ENCODE results near the gene NELL2. TPM values are rescaled to one million over a fixed set of nuclear protein-coding genes. Genes with fewer than 3 reads are reported as not detected.
A peak's percentile ranks its signal among the peaks of the same experiment; 100 is the strongest.
"Not testable (repeated sequence)": the region's sequence is repeated elsewhere in the genome, so short reads cannot be mapped to it uniquely, and the experiment has no call there.

NELL2 gene
- polyA plus RNA-seq, 1 donor: 99.9 TPM

DNA sequence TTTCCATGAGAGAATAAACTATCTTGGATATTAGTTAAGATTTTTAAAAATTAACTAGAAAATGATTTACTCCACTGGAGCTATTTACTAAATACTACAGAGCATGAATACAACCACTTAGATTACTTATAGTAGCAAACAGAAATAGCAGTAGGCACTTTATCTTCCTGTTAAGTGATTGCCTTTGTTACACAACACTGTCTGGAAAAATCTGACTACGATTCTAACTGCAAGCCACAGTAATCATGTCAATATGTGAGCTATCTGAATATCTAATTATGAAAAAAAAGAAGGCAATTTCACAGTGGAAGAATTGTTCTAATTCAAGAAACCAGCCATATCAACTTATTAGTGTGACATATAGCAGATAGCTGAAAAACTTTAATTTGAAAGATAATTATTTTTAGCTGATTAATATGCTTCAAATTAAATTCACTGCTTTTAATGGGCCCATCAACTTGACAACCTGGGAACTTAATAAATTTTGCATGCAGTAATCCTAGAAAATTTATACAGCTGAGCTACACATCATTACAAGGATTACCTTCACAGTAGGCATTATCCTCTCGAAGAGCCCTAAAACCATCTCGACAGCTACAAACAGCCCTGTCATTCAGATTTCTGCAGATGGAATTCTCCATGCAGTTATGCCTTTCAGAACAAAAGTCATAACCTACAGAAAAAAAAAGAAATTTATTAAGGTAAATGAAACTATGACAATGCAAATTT lies 172.8 kb downstream of the NELL2 start:
- DNase-seq: no peak
- Histone ChIP-seq H3K4me1 (ENCODE audit: control insufficient read depth, insufficient read depth, low read length) (no peaks in the 10 kb centered on the region), H3K27me3 (ENCODE audit: control insufficient read depth, insufficient read depth, low read length) (no peaks in the 10 kb centered on the region), H3K9me3 (ENCODE audit: control insufficient read depth, low read depth, low read length) (no peaks in the 10 kb centered on the region), H3K4me3 (ENCODE audit: low read length) (no peak overlapping the region), H3K27ac (ENCODE audit: low read length) (no peak overlapping the region), H3K36me3 (ENCODE audit: control insufficient read depth, insufficient read depth, low read length) (no peaks in the 10 kb centered on the region)
- 60% methylated on average over 1 of the region's 3 CpGs for WGBS (ENCODE audit: insufficient coverage, low lambda C conversion rate)

DNA sequence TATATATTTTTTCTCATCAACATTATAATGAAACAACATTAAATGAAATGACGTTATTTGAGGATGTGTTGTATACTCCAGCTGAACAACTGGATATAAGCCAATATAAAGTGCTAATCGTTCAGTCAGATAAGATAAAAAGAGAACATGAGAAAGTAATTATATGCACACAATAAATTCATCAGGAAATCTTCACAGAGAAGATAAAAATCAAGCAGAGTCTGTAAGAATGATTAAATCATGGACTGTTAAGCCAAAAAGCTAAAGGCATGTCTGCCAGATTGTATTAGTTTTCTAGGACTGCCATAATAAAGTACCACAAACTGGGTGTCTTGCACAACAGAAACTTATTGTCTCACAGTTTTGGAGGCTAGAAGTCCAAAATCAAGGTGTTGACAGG lies 178.6 kb downstream of the NELL2 start:
- Histone ChIP-seq H3K27me3 (ENCODE audit: control insufficient read depth, insufficient read depth, low read length) (no peaks in the 10 kb centered on the region), H3K4me3 (ENCODE audit: low read length) (no peak overlapping the region), H3K27ac (ENCODE audit: low read length) (no peak overlapping the region), H3K36me3 (ENCODE audit: control insufficient read depth, insufficient read depth, low read length) (no peaks in the 10 kb centered on the region), H3K4me1 (ENCODE audit: control insufficient read depth, insufficient read depth, low read length) (no peaks in the 10 kb centered on the region), H3K9me3 (ENCODE audit: control insufficient read depth, low read depth, low read length) (peaks cover 3% of the 10 kb centered on the region)
- 80% methylated on average over 2 of the region's 2 CpGs for WGBS (ENCODE audit: insufficient coverage, low lambda C conversion rate)
- DNase-seq: no peak

DNA sequence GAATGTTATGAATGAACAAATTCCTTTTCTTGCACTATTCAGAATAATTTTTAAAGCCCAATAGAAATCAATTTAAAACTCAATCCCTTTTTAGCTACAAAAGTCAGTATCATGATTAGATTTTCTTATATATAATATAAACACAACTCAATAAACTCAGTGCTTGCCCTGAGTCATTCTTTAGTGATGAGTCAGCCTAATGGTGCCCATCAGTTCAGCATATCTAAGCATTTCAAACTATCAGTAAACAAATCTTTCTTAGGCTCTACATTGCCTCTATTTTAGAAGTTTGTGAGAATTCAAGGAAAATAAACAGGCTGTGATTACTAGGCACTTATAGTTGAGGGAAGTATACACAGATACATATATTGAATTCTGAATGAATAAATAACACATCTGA lies 179.6 kb downstream of the NELL2 start:
- H3K27me3 ChIP-seq (ENCODE audit: control insufficient read depth, insufficient read depth, low read length): no peaks in the 10 kb centered on the region
- peaks cover 3% of the 10 kb centered on the region for H3K9me3 ChIP-seq (ENCODE audit: control insufficient read depth, low read depth, low read length)
- no peaks in the 10 kb centered on the region for H3K36me3 ChIP-seq (ENCODE audit: control insufficient read depth, insufficient read depth, low read length)
- no peaks in the 10 kb centered on the region for H3K4me1 ChIP-seq (ENCODE audit: control insufficient read depth, insufficient read depth, low read length)
- no peak overlapping the region for H3K27ac ChIP-seq (ENCODE audit: low read length)
- no peak for DNase-seq
- H3K4me3 ChIP-seq (ENCODE audit: low read length): no peak overlapping the region

DNA sequence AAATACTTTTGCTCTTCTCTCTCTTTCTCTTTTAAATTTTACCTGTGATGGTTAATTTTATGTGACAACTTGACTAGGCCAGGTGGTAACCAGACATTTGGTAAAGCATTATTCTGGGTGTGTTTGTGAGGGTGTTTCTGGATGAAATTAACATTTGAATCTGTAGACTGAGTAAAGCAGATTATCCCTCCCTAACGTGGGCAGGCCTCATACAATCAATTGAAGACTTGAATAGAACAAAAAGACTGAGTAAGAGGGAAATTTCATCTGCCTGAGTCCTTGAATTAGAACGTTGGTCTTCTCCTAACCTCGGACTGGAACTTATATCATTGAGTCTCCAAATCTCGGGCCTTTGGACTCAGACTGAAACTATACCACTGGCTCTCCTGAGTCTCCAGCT lies 182.1 kb downstream of the NELL2 start:
- no peak overlapping the region for H3K27ac ChIP-seq (ENCODE audit: low read length)
- DNase-seq: no peak
- H3K4me1 ChIP-seq (ENCODE audit: control insufficient read depth, insufficient read depth, low read length): no peaks in the 10 kb centered on the region
- H3K36me3 ChIP-seq (ENCODE audit: control insufficient read depth, insufficient read depth, low read length): no peaks in the 10 kb centered on the region
- WGBS (ENCODE audit: insufficient coverage, low lambda C conversion rate): no CpG with 5 or more reads among the region's 4 CpGs
- peaks cover 3% of the 10 kb centered on the region for H3K9me3 ChIP-seq (ENCODE audit: control insufficient read depth, low read depth, low read length)
- no peak overlapping the region for H3K4me3 ChIP-seq (ENCODE audit: low read length)
- no peaks in the 10 kb centered on the region for H3K27me3 ChIP-seq (ENCODE audit: control insufficient read depth, insufficient read depth, low read length)

DNA sequence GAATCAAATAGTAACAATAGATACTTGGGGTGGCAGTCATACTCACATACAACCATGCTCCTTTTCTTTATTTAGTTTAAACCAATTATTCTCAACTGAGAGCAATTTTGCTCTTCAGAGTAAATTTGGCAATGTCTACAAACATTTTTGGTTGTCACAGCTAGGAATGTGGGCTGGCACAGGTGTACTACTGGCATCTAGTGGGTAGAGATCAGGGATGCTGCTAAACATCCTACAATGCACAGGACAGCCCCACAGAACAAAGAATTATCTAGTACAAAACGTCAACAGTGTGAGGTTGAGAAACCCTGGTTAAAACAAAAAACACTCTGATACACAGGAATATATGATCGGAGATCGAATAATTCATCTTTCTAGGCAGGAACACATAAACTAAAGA lies 186.5 kb downstream of the NELL2 start:
- Histone ChIP-seq H3K4me1 (ENCODE audit: control insufficient read depth, insufficient read depth, low read length) (no peaks in the 10 kb centered on the region), H3K27me3 (ENCODE audit: control insufficient read depth, insufficient read depth, low read length) (no peaks in the 10 kb centered on the region), H3K27ac (ENCODE audit: low read length) (no peak overlapping the region), H3K4me3 (ENCODE audit: low read length) (no peak overlapping the region), H3K9me3 (ENCODE audit: control insufficient read depth, low read depth, low read length) (no peaks in the 10 kb centered on the region), H3K36me3 (ENCODE audit: control insufficient read depth, insufficient read depth, low read length) (no peaks in the 10 kb centered on the region)
- WGBS (ENCODE audit: insufficient coverage, low lambda C conversion rate): 100% methylated on average over 2 of the region's 3 CpGs
- no peak for DNase-seq

DNA sequence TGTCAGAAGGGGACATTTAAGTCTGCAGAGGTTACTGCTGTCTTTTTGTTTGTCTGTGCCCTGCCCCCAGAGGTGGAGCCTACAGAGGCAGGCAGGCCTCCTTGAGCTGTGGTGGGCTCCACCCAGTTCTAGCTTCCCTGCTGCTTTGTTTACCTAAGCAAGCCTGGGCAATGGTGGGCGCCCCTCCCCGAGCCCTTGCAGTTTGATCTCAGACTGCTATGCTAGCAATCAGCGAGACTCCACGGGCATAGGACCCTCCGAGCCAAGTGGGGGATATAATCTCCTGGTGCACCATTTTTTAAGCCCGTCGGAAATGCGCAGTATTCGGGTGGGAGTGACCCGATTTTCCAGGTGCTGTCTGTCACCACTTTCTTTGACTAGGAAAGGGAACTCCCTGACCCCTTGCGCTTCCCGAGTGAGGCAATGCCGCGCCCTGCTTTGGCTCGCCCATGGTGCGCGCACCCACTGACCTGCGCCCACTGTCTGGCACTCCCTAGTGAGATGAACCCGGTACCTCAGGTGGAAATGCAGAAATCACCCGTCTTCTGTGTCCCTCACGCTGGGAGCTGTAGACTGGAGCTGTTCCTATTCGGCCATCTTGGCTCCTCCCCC lies 189.2 kb downstream of the NELL2 start:
- WGBS (ENCODE audit: insufficient coverage, low lambda C conversion rate): 100% methylated on average over 1 of the region's 22 CpGs
- not testable (repeated sequence) for H3K9me3 ChIP-seq (ENCODE audit: control insufficient read depth, low read depth, low read length); DNase-seq; H3K4me1 ChIP-seq (ENCODE audit: control insufficient read depth, insufficient read depth, low read length); H3K27me3 ChIP-seq (ENCODE audit: control insufficient read depth, insufficient read depth, low read length); H3K27ac ChIP-seq (ENCODE audit: low read length); H3K4me3 ChIP-seq (ENCODE audit: low read length); H3K36me3 ChIP-seq (ENCODE audit: control insufficient read depth, insufficient read depth, low read length)

DNA sequence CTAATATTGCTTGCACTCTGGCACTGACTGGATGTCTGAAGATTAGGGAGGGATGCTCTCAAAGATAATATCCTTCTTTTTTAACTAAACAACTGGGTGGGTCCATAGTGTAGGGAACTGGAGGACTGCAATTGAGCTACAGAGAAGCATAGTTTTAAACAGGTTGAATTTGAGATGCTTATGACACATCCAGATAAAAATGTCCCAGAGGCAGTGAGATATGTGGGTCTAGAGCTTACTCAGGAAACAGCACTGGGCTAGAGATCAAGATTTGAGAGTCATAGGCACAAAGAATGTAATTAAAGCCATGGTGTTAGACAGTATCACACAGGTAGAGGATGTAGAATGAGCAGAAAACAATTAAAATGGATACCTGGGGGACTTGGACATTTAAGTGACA lies 198.4 kb downstream of the NELL2 start:
- no peak overlapping the region for H3K4me3 ChIP-seq (ENCODE audit: low read length)
- no peak overlapping the region for H3K27ac ChIP-seq (ENCODE audit: low read length)
- no peaks in the 10 kb centered on the region for H3K9me3 ChIP-seq (ENCODE audit: control insufficient read depth, low read depth, low read length)
- H3K4me1 ChIP-seq (ENCODE audit: control insufficient read depth, insufficient read depth, low read length): no peaks in the 10 kb centered on the region
- H3K27me3 ChIP-seq (ENCODE audit: control insufficient read depth, insufficient read depth, low read length): no peaks in the 10 kb centered on the region
- no peak for DNase-seq
- no peaks in the 10 kb centered on the region for H3K36me3 ChIP-seq (ENCODE audit: control insufficient read depth, insufficient read depth, low read length)

DNA sequence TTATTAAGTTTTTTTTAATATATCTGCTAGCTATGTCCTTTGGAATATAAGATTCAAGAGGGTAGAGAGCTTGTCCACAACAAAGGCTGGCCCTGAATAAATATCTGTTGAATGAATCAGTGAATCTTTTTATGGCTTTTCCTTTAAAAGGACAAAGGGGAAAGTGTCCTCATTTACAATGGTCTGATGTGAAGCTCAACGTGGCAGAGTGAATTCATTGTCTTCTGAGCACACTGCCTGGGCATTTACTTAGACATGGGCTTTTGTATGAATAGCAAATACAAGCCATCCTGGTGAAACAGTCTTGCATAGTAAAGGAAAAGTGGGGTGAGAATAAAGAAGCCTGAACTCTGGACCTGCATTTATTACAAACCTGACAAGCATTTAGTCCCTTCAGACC lies 201.2 kb downstream of the NELL2 start:
- H3K4me1 ChIP-seq (ENCODE audit: control insufficient read depth, insufficient read depth, low read length): no peaks in the 10 kb centered on the region
- no peak overlapping the region for H3K27ac ChIP-seq (ENCODE audit: low read length)
- no peaks in the 10 kb centered on the region for H3K27me3 ChIP-seq (ENCODE audit: control insufficient read depth, insufficient read depth, low read length)
- H3K9me3 ChIP-seq (ENCODE audit: control insufficient read depth, low read depth, low read length): peaks cover 3% of the 10 kb centered on the region
- DNase-seq: peak in 1 of 2 donors; percentile 6
- no CpG with 5 or more reads among the region's 1 CpG for WGBS (ENCODE audit: insufficient coverage, low lambda C conversion rate)
- H3K36me3 ChIP-seq (ENCODE audit: control insufficient read depth, insufficient read depth, low read length): no peaks in the 10 kb centered on the region
- no peak overlapping the region for H3K4me3 ChIP-seq (ENCODE audit: low read length)

DNA sequence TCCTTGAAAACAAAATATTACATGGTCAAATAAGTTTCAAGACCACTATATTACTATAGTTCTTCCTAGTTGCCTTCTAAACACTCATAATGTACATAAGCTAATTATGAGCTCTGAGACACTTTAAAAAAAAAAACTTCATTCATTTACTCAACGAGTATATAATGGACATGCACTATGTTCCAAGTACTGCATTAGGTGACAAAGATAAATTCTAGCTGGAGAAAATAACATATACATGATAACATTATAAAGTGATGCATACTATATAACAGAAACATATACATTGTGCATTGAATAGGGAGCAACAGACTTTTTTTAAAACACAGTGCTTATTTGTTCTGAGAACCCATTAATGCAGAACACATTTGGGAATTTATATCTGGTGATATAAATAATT lies 202.3 kb downstream of the NELL2 start:
- Histone ChIP-seq H3K9me3 (ENCODE audit: control insufficient read depth, low read depth, low read length) (peaks cover 13% of the 10 kb centered on the region), H3K27ac (ENCODE audit: low read length) (no peak overlapping the region), H3K4me1 (ENCODE audit: control insufficient read depth, insufficient read depth, low read length) (no peaks in the 10 kb centered on the region), H3K4me3 (ENCODE audit: low read length) (no peak overlapping the region), H3K27me3 (ENCODE audit: control insufficient read depth, insufficient read depth, low read length) (no peaks in the 10 kb centered on the region), H3K36me3 (ENCODE audit: control insufficient read depth, insufficient read depth, low read length) (no peaks in the 10 kb centered on the region)
- no peak for DNase-seq
- 100% methylated on average over 1 of the region's 1 CpG for WGBS (ENCODE audit: insufficient coverage, low lambda C conversion rate)

DNA sequence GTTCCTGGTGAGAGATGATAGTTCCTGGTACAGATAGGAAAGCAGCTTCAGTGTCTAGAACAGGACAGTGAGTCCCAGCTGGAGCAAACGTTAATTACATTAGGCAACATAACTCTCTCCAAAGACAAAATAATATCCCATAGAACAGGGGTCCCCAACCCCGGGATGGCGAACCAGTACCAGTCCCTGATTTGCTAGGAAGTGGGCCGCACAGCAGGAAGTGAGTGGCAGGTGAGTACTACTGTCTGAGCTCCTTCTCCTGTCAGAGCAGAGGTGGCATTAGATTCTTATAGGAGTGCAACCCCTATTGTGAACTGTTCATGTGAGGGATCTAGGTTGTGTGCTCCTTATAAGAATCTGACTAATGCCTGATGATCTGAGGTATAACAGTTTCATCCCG lies 204.1 kb downstream of the NELL2 start:
- DNase-seq: no peak
- Histone ChIP-seq H3K27ac (ENCODE audit: low read length) (no peak overlapping the region), H3K36me3 (ENCODE audit: control insufficient read depth, insufficient read depth, low read length) (no peaks in the 10 kb centered on the region), H3K4me1 (ENCODE audit: control insufficient read depth, insufficient read depth, low read length) (no peaks in the 10 kb centered on the region), H3K27me3 (ENCODE audit: control insufficient read depth, insufficient read depth, low read length) (no peaks in the 10 kb centered on the region), H3K9me3 (ENCODE audit: control insufficient read depth, low read depth, low read length) (peaks cover 18% of the 10 kb centered on the region), H3K4me3 (ENCODE audit: low read length) (no peak overlapping the region)
- no CpG with 5 or more reads among the region's 5 CpGs for WGBS (ENCODE audit: insufficient coverage, low lambda C conversion rate)

DNA sequence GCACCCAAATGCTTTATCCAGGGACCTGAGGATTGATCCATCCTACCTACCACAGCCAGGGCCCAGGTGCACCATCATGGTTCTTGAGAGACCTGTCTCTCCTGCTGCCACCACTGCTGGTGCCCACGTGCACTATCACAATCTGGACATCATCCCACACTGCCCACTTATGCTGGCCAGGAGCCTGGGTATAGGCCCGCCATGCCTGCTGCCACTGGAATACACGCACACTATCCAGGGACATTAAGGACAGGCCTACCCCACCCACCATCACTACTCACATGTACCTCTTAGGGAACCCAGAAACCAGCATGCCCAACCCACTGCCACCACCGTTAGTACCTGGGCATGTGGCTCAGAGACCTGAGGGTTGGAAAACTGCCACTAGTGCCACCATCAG lies 207.7 kb downstream of the NELL2 start:
- Histone ChIP-seq H3K27me3 (ENCODE audit: control insufficient read depth, insufficient read depth, low read length) (no peaks in the 10 kb centered on the region), H3K9me3 (ENCODE audit: control insufficient read depth, low read depth, low read length) (peaks cover 18% of the 10 kb centered on the region), H3K4me3 (ENCODE audit: low read length) (no peak overlapping the region), H3K4me1 (ENCODE audit: control insufficient read depth, insufficient read depth, low read length) (no peaks in the 10 kb centered on the region), H3K27ac (ENCODE audit: low read length) (no peak overlapping the region), H3K36me3 (ENCODE audit: control insufficient read depth, insufficient read depth, low read length) (no peaks in the 10 kb centered on the region)
- WGBS (ENCODE audit: insufficient coverage, low lambda C conversion rate): no CpG with 5 or more reads among the region's 4 CpGs
- no peak for DNase-seq
